ENCODE measurements around the gene NUDT6. TPM values are rescaled to one million over a fixed set of nuclear protein-coding genes. Genes with fewer than 3 reads are reported as not detected.

The NUDT6 gene
- total RNA-seq, 4 donors from 2014 or later = 1.9 to 7.8 (median 4.4) TPM

DNA sequence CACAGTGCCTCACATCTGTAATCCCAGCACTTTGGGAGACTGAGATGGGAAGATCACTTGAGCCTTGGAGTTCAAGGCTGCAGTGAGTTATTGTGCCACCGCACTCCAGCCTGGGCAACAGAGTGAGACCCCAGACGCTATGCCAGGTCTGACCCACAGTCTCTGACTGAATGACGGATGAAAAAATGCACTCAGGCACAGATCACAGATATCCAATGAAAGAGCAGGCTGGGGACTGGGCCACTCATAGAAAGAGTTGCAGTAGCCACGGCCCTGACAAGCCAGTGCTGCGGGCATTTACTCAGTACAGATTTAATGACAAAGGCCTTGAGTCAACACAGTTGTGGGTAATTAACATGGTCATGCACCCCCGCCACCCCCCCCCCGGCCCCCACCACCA, 22.7 kb downstream of the NUDT6 start:
- H3K4me1 ChIP-seq = peaks cover 0 to 7% (median 5%) of the 10 kb centered on the region in 3 donors
- TF ChIP-seq, protein P1, sequence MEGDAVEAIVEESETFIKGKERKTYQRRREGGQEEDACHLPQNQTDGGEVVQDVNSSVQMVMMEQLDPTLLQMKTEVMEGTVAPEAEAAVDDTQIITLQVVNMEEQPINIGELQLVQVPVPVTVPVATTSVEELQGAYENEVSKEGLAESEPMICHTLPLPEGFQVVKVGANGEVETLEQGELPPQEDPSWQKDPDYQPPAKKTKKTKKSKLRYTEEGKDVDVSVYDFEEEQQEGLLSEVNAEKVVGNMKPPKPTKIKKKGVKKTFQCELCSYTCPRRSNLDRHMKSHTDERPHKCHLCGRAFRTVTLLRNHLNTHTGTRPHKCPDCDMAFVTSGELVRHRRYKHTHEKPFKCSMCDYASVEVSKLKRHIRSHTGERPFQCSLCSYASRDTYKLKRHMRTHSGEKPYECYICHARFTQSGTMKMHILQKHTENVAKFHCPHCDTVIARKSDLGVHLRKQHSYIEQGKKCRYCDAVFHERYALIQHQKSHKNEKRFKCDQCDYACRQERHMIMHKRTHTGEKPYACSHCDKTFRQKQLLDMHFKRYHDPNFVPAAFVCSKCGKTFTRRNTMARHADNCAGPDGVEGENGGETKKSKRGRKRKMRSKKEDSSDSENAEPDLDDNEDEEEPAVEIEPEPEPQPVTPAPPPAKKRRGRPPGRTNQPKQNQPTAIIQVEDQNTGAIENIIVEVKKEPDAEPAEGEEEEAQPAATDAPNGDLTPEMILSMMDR (IDR thresholded peaks at IDR 0.05) = no peak
- no peak for TF ChIP-seq POLR2AphosphoS5 (IDR thresholded peaks at IDR 0.05)
- no peak for TF ChIP-seq POLR2A (IDR thresholded peaks at IDR 0.05)
- TF ChIP-seq EP300 (IDR thresholded peaks at IDR 0.05) = no peak
- no peak overlapping the region for H3K4me3 ChIP-seq
- no peak overlapping the region for H3K27ac ChIP-seq
- H3K9me3 ChIP-seq = no peaks in the 10 kb centered on the region
- H3K36me3 ChIP-seq = peaks cover 0 to 7% of the 10 kb centered on the region in 2 donors
- H3K27me3 ChIP-seq = no peaks in the 10 kb centered on the region
- ATAC-seq = no peak
- WGBS, 2 donors (ENCODE audit: low coverage in 1 of 2) = 94 to 100% methylated on average over 1 to 5 of the region's 7 CpGs

DNA sequence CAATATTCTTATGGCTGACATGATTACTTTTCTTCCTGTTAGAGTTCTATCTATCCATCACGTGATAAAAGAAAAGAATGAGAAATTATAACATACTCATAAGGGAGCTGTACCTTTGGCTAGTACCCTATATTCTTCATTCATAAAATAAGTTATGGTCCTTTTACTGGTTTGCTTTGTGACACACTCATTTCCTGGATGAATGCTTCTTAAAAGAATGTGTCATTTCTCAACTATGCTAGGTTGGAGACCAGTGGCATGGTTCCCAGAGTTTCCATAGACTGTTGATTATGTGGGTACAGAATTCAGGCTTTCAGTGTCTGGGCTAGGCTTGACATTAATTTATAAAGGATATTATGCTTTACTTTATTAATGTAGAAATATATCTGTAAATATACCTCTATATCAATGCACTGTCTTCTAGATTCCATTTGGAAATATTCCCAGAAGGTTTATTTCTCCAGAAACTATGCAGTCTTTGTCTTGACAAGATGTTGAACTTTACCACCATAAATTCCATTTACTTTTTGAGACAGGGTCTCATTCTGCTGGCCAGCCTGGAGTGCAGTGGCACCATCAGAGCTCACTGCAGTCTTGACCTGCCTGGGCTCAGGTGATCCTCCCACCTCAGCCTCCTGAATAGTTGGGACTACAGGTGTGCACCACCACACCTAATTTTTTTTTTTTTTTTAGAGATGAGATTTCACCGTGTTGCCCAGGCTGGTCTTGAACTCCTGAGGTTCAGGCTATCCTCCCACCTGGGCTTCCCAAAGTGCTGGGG, 23.8 kb downstream of the NUDT6 start:
- Histone ChIP-seq H3K27me3 (no peaks in the 10 kb centered on the region), H3K4me1 (peaks cover 0 to 7% (median 5%) of the 10 kb centered on the region in 3 donors), H3K4me3 (no peak overlapping the region), H3K9me3 (no peaks in the 10 kb centered on the region), H3K36me3 (peaks cover 0 to 9% of the 10 kb centered on the region in 2 donors), H3K27ac (peak overlapping the region in 2 of 4 donors; percentile 7 to 22)
- WGBS, 2 donors (ENCODE audit: low coverage in 1 of 2) = 77 to 90% methylated on average over 1 to 2 of the region's 2 CpGs
- TF ChIP-seq POLR2AphosphoS5 (IDR thresholded peaks at IDR 0.05) (peak; percentile 69), EP300 (IDR thresholded peaks at IDR 0.05) (no peak)
- TF ChIP-seq, protein P1 (IDR thresholded peaks at IDR 0.05) = no peak
- ATAC-seq = peak; percentile 71

DNA sequence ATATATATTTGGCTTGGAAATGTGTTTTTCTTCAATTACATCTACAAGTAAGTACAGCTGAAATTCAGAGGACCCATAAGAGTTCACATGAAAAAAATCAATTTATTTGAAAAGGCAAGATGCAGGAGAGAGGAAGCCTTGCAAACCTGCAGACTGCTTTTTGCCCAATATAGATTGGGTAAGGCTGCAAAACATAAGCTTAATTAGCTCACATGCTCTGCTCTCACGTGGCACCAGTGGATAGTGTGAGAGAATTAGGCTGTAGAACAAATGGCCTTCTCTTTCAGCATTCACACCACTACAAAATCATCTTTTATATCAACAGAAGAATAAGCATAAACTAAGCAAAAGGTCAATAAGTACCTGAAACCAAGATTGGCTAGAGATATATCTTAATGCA, 26.1 kb downstream of the NUDT6 start:
- no peak overlapping the region for H3K27ac ChIP-seq

DNA sequence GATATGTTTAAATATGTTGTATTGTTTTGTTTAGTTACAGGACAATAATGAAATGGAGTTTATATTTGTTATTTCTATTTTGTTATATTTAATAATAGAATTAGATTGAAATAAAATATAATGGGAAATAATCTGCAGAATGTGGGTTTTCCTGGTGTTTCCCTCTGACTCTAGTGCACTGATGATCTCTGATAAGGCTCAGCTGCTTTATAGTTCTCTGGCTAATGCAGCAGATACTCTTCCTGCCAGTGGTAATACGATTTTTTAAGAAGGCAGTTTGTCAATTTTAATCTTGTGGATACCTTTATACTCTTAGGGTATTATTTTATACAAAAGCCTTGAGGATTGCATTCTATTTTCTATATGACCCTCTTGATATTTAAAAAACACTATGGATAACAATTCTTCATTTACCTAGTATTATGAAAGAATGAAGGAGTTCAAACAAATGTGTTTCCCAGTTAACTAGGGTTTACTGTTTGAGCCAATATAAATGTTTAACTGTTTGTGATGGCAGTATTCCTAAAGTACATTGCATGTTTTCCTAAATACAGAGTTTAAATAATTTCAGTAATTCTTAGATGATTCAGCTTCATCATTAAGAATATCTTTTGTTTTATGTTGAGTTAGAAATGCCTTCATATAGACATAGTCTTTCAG, 26.9 kb downstream of the NUDT6 start:
- ATAC-seq = no peak
- H3K4me1 ChIP-seq = peaks cover 0 to 10% (median 5%) of the 10 kb centered on the region in 3 donors
- TF ChIP-seq, protein P1 (IDR thresholded peaks at IDR 0.05) = no peak
- TF ChIP-seq EP300 (IDR thresholded peaks at IDR 0.05) (no peak), POLR2AphosphoS5 (IDR thresholded peaks at IDR 0.05) (no peak), POLR2A (IDR thresholded peaks at IDR 0.05) (no peak)
- WGBS, 2 donors (ENCODE audit: low coverage in 1 of 2) = 29 to 56% methylated on average over 1 of the region's 1 CpG
- no peaks in the 10 kb centered on the region for H3K9me3 ChIP-seq
- no peak overlapping the region for H3K4me3 ChIP-seq
- H3K36me3 ChIP-seq = peaks cover 0 to 22% of the 10 kb centered on the region in 2 donors
- H3K27me3 ChIP-seq = no peaks in the 10 kb centered on the region
- H3K27ac ChIP-seq = no peak overlapping the region

More for the DNA sequence above, 26.1 kb downstream of the NUDT6 start:
- Histone ChIP-seq H3K4me3 (no peak overlapping the region), H3K36me3 (peaks cover 0 to 22% of the 10 kb centered on the region in 2 donors), H3K27me3 (no peaks in the 10 kb centered on the region), H3K4me1 (peaks cover 0 to 7% (median 5%) of the 10 kb centered on the region in 3 donors), H3K9me3 (no peaks in the 10 kb centered on the region)
- TF ChIP-seq EP300 (IDR thresholded peaks at IDR 0.05) = no peak
- no peak for ATAC-seq
- WGBS, 2 donors (ENCODE audit: low coverage in 1 of 2) = 78 to 88% methylated on average over 1 of the region's 1 CpG

DNA sequence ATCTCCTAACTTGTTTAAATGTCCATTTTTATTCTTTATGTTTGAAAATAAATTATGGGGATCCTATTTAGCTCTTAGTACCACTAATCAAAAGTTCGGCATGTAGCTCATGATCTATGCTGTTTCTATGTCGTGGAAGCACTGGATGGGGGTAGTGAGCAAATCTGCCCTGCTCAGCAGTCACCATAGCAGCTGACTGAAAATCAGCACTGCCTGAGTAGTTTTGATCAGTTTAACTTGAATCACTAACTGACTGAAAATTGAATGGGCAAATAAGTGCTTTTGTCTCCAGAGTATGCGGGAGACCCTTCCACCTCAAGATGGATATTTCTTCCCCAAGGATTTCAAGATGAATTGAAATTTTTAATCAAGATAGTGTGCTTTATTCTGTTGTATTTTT, 27.6 kb downstream of the NUDT6 start:
- peaks cover 0 to 15% (median 5%) of the 10 kb centered on the region in 3 donors for H3K4me1 ChIP-seq
- TF ChIP-seq, protein P1 (IDR thresholded peaks at IDR 0.05) = no peak
- TF ChIP-seq EP300 (IDR thresholded peaks at IDR 0.05) = no peak
- no peak for TF ChIP-seq POLR2A (IDR thresholded peaks at IDR 0.05)
- no peak for TF ChIP-seq POLR2AphosphoS5 (IDR thresholded peaks at IDR 0.05)
- WGBS, 2 donors (ENCODE audit: low coverage in 1 of 2) = 77 to 83% methylated on average over 3 of the region's 3 CpGs
- no peak overlapping the region for H3K4me3 ChIP-seq
- H3K27me3 ChIP-seq = no peaks in the 10 kb centered on the region
- no peaks in the 10 kb centered on the region for H3K9me3 ChIP-seq
- no peak for ATAC-seq
- peaks cover 0 to 22% of the 10 kb centered on the region in 2 donors for H3K36me3 ChIP-seq
- no peak overlapping the region for H3K27ac ChIP-seq

Measured in gastroesophageal sphincter (tissue), 4 donors.